ENCODE data around the gene NUP210L.
A peak's percentile ranks its signal among the peaks of the same experiment; 100 is the strongest.

The NUP210L gene

DNA sequence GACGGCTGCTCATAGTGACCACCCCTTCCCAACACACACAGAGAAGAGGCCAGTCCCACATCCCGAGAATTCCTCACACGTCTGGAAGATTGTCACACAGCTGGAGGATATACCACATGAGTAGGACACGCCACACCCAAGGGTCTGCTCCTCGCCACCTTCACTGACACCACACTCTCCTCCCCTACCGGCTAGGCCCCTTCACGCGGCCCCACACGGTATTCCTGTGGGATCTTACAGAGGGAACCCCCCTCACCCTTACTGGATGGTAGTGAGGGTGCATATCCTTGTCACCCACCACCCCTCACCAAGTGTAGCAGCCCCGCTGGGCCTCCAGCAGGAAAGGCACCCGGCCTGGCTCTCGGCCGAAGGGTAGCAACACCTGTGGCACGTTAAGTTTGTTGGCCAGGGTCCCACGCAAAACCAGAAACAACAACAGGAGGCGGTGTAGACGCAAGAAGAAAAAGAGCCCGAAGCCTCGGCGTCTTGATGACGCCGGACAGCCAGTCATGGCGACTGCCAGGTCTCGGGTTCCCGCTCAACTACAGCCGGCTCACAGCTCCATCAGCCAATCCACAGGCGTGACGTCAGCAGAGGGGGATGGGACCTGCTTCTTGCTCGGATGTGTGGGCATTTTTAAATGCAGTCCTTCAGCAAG, at the start of gene NUP210L:
TSS of gene NUP210L (minus strand) at position 540 of the 658 bp plus-strand sequence.
- DNase-seq = no peak

DNA sequence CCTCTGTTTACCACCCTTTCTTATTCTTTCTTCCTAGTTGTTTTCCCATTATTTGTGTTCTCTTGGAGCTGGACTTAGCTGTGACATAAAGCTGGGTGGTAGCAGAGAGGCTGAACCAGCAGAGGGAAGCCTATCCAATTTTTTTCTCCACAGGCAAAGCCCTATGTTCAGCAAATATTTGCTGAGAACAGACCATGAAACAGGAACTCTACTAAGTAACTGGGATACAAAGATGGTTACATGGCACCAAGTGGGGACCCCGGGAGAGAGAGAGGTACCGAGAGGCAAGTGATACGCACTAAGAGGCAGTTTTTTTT, 44.6 kb upstream of the NUP210L start:
- no peak for DNase-seq

DNA sequence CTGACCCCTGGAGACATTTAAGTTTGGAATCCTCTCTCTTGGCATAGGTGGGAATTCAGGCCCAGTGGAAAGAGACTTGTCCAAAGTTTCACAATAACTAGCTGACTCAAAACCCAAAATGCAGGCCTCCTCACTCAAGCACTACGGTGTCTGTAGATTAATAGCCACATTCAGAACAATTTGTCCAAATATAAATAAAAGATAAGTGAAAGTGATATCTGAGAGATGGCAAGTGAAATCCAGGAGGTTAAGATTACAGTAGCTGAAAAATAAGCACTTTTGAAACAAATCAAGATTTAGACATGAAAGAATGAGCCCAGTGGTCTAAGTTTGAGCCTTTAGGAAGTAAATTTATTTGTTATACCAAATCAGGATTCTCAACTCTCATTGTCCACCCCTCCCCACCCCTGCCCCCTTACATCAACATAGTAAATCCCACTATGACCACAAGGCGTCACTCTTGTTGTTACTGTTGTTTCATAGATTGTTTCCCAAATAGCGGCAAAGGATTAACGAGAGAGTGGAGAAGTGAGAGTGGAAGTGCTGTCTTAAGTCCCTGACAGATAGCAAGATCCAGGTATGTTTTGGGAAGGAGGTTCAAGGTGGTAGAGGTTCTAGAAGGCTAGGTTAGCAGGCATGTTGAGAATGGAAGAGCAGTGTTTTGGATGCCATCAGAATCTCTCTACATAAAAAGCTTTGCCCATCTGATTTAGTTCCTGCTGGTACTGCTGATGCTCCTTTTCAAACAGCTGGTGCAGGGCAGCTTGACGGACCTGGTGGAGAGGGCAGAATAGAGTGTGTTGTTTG, 44.1 kb upstream of the NUP210L start:
- no peak for DNase-seq

DNA sequence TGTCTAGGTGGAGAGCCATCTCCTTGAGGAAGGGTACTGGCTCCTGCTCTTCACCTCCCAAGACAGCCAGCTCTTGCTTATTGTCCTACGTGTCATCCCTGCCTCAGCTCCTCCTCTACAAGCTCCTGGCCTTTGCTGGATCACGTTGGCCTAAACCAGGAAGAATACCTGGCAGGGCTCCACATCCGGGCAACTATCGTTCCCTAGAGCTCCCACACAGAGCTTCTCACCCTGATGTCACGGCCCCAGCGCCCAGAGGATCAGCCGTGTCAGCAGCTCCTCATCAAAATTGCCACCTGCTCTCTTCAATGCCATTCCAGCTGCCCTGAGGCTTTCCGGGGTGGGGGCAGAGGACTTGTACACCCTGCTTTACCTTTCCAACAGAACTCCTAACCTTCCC, 38.9 kb upstream of the NUP210L start:
- no peak for DNase-seq

DNA sequence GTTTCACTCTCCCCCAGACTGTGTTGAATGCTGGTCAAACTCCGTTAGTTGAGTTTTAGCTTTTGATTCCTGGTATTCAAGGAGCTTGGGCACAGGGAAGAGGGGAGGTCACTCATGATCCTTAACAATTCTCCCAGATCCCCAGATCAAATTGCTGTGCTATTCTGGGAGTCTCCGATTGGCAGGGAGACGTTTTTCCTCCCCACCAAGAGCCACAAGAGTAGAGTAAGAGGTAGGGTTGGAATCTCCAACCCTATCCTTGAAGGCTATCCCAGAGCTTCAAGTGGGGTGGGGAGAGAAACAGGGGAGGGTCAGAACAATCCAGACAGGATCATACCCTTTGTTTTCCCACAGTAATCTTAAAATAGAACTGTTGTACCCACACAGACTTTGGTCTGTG, 37.6 kb upstream of the NUP210L start:
- no peak for DNase-seq

DNA sequence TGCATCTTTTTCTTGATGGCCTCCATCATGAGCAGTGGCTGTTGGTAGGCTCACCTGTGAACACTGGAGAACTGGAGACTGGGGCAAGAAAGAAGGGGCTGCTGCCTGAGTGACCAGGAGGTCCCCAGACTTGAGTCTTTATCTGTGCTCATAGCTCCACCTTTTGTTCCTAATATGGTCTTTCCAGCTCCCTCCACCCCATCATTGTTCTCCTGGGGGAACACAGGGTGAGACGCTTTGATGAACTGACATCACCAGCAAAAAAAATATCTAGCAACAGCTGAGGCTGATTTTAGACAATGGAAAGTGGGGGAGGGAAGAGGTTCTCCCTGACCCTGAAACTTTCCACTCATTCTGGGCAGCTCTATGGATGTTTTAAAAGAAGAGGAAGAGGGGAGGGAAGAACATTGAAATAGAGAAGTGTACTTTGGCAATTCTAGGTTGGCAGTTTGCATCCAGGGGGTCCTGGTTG, 37.2 kb upstream of the NUP210L start, which contains the start of gene TPM3:
TSS of gene TPM3 (minus strand) at position 111 of the 472 bp plus-strand sequence. CDS start at position 29, 82 bp downstream.
- no peak for DNase-seq

DNA sequence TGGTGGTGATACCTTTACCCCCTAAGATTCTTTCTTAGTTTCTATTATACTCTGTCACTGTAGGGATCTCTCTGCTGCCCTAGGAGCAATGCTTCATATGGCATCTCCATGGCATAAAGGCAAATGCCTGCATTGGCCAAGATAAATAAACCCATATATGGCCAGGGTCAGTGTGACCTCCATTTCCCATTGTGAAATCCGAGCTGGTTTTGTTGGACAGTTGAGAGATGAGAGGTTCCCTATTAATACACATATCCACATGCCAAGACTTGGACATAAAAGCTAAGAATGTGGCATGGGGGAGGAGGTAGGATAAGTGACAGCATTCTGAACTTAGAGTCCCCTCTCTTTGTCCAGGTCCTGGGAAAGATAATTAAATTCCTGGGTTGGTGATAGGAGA, 35.7 kb upstream of the NUP210L start:
- DNase-seq = no peak

DNA sequence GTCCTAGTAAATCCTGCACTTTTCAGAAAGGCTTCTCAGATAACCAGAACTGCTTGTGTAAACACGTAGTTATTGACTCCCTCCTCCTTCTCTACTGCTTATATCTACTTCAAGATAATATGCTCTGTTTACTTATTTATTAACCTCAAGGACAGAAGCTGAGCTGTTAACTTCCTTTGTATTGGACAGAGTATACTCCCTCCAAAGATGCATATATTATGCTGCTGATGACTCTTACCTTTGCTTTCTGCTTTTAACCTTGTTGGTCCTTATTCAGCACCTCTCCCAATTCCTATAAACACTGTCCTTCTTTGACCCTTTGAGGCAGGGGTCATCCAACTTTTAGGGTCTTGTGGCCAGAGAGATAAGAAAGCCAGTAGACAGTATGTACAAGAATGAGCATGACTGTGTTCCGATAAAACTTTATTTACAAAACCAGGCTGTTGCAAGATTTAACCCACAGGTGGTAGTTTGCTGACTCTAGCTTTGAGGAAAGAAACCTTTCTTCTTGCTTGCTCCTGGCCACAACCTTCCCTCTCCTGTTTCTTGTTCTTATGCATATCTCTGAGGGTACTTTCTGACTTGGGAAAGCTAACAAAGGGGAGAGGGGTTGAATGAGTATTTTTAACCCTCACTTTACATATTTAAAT, 32.1 kb upstream of the NUP210L start:
- no peak for DNase-seq

DNA sequence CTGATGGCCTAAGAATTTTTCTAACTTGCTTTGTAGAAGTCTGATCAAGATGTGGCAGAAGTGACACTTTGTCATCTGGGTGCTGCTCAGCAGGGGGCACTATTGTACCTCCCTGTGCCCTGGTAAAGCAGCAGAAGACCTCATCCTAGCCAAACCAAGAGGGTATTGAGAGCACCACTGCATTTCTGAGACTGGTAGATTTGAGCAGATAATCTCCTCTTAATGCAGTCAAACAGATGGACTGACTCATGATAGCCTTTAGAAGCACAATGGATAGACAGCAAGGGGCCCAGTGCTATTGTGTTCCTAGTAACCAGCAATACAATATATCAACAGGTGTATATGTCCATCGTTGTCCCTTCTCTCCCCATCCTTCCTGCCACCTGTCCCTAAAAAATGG, 31.3 kb upstream of the NUP210L start:
- peak; percentile 46 for DNase-seq

DNA sequence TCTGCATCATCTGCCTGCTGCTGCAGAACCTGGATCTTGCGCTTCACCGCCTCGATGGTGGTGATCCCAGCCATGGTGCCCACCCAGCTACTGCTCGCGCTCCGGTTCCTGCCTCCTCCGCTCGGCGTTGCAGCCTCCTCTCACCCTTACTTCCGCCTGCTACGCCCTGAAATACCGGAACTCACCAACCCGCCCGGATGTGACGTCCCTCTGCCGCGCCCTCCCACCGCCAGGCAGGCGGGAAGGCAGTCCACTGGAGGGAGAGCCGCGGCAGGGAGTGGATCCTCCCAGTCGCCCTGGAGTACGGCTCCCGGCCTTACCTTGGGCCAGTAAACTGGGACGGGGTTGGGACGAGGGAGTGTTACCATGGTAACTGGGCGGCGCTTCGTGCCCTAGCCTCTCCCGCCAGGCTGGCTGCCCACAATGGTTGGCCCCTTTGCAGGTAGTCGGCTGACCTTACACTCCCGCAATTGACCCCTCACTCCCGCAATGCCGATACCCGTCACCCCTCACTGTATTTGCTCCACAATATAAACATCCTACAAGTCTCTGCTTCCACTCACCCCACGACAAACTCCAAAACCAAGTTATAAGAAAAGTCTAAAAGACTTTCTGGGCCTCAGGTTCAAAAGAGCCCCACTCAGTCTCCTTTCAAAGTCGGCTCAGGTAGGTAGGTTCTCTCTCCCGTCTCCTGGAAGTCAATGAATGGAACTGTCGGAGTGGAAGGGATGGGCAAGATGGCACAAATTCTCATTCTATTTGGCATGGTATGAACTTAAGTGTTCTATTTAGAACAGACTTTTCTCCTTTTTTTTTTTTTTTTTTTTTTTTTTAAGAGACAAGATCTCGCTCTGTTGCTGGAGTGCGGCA, 28.4 kb upstream of the NUP210L start:
- DNase-seq = peak; percentile 91

DNA sequence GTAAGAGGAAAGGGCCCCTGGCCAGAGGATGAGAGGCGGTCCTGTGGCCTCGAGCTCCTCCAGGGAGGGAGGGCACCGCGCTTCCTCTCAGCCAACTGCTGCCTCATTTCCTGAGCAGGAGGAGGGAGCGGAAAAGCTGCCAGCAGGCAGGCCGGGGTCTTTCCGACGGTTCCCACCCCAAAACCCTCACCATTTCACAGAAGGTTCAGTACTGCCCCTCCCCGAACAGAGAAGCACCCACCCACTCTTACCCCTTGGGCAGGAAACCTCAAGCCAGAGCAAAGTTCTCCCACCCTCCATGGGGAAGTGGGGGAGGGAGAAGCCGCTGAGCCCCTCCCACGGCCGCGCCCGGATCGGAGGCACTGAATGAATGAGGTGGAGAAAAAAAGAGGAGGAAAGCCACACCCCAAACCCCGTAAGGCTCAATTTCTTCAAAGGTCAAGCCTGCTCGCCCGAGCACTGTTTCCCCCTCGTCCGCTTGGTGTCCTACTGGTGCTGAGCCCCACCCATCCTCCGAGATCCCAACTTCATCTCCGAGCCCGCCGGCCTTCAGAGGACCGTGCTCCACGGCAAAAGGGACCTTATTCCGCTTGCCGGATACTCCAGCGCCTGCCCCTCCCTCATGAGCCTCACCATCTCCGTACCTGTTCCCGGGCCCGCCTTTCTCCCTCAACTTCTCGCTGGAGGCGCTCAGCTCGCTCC, 27.6 kb upstream of the NUP210L start:
- peak; percentile 51 for DNase-seq

DNA sequence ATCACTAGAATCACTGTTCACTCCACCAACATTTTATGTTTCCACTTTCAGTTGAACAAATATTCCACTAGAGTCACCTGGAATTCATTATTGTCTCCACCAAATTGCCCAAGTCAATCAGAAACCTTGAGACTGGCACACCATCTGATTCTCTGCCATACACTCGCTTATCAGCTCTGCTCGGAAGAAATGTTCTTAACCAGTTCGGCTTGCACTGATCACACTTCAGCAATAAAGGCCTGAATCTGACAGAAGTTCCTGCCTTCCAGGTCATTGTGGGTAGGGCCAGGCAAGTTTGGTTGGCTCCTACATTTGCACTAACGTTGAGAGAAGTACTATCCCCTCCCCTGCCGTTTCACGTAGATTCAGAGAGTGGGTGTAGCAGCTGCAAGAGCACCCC, 27.1 kb upstream of the NUP210L start:
- no peak for DNase-seq

DNA sequence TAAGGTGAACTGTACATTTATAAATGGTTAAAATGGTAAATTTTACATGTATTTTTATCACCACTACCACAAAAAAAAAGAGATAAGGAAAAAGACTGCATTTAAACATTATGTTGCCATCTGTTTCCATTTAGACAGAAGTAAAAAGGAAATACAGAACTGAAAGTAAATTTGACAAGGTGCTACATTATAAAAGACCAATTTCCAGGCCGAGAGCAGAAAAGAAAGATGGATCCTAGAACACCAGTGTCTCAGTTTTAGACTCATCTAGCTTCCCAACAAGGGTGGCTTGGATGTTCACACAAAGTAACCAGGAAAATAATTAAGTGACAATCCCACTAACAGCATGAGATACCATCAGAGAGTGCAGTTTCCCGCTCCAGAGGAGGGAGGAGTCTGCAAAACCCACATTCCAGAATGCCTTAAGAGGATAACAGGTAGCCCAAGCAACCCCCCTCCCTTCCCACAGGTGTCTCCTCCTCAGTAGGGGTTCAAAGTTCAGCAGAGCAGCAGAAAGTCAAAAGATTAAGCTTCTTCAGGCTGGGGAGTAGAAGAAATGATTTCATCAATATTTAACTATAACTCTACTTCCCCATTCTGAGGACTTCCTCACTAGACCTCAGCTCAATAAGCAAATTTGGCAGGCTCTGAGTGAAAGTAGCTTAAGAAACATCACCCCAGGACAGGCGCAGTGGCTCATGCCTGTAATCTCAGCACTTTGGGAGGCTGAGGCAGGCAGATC, 25.2 kb upstream of the NUP210L start:
- no peak for DNase-seq

DNA sequence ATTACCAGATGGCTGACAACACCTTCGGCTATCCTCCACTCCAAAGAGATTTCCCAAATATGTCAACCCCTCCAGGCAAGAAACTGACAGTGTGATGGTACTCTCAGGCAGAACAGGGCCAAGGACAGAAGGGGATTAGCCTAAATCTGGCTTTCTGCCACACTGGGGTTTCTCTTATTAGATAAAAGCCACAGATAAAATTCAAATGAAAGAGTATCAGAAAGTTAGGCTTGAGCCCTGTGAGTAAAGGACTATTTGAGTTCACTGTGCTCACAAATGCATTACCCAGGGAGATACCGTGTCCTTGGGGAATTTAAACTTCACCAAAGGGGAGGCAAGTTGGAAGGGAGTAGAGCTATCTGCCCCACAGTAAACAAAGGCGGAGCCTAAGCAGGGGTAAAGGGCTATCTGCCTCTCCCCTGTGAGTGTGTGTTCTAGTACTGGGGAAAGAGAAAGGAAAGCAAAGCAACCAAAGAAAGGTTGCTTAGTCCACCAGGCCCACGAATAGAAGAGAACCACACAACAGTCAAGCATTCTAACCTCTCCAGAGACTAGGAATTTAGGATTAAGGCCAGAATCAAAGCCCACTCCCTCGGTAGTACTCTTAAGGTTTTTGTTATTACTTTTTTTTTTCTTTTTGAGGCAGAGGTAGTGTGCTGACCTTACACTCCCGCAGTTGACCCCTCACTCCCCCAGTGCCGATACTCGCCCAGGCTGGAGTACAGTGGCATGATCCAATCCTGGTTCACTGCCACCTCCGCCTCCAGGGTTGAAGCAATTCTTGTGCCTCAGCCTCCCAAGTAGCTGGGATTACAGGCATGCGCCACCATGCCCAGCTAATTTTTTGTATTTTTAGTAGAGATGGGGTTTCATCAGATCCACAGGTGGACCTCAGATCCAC, 24.3 kb upstream of the NUP210L start:
- DNase-seq = no peak

DNA sequence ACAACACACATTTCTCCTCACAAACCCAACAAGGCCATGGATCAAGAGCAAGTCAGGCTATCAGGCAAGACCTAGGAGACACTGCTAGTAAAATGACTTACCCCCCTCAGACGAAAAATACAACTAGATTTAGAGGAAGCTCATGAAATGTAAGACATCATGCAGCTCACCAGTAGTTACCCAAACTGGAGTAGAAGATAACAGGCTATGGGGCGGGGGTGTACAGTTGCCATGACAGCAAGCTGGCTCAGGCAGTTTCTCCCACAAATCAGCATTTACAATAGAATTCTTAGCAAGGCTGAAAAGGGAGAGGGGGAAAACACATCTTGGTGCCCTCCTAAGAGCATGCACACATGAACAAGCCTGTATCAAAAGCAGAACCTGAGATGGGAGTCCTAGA, 23.1 kb upstream of the NUP210L start:
- DNase-seq = no peak

DNA sequence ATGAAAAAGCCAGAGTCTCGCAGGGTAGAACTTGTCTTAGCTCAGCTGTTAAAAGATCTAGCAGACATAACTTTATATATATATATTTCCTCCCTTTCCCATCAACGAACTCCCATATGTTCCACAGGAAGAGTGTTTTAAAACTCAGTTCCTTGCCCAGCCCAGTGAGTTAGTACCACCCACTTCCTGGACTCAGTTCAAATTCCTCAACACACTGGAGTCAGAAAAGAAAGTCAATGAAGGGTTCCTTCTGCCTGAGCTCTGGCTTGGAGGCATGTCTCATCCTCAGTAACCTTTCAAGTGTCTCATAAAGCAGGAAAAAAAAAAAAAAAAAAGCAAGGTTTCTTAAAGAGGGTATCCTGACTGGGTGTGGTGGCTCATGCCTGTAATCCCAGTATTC, 21.5 kb upstream of the NUP210L start:
- no peak for DNase-seq

DNA sequence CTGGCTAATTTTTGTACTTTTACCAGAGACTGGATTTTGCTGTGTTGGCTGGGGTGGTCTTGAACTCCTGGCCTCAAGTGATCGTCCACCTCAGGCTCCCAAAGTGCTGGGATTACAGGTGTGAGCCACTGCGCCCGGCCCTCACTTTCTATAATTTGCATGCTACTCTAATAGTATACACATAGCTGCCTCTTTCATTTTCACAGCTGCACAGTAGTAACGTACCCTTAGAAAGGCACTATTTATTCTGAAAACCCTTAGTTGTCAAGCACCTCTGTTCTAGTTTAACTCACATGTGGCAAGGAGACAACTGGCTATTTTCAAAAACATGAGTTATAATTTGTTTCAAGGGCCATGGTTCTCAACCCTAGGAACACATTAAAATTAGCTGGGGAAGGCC, 19.8 kb upstream of the NUP210L start:
- DNase-seq = no peak

DNA sequence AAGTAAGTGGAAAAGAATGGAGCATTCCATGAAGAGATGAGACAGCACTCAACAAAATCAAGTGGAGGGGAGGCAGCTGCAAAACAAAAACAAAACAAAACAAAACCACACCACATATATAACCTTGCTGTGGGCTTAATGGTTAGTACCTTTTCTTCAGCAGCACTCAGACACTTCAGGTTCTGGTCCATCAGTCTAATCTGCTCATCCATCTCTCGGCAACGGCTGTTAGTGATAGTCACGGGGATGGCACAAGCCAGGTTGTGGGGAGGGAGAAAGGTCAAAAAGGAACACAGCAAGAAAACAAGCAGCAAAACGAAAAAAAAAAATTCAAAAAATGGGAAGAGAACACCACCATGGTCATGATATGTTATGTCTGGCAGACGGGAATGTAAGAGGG, 17.0 kb upstream of the NUP210L start:
- DNase-seq = no peak

DNA sequence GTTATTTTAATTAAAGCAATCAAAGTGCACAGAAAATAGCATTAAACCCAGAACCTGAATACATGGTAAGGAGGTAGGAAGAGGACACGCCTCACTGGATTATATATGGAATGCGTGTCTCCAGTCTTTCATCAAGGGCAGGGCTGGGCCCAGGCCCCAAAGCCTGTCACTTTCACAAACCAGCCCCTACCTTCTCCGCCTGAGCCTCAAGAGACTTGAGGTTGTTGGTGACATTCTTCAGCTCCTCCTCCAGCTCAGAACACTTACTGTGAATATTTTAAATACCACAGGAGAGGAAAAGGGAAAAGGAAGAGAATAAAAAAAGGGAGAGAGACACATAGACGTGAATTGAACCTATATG, 16.3 kb upstream of the NUP210L start:
- no peak for DNase-seq

DNA sequence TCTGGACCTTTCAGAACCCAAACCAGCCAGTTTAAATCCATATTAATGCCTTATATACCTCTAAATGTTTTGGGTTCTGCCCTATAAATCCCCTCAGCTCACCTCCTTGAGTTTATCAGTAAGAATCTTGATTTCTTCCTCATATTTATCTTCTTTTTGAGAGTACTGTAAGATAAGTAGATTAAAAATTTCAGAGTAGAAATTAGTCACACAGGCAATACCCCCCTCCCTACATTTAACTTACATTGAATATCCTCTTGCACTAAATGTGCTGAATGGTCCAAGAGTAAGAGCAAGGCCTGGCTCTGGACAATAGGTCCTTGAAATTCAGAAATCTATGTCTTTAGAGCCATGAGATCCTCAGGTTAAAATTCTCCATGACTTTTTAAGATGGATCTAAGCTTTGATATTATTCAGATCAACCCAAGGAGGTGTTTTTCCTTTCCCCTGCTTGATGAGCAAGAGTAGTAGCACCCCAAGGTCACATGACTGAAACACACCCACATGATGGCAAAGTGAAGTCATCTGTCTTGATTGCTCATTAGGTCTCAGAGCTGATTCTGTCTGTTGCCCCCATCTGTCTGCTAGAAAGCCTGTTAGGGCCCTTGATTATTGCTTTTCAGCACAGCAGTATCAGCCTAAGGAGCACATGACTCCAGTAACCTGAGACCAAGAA, 15.8 kb upstream of the NUP210L start:
- DNase-seq = no peak

All from activated effector memory CD4-positive, alpha-beta T cell treated with Interleukin-2 at 50 U/mL for 16 hours (primary cell).